Tibial artery (tissue), 4 donors: ENCODE measurements around the gene CEACAM20.
"Not testable (repeated sequence)": the region's sequence is repeated elsewhere in the genome, so short reads cannot be mapped to it uniquely, and the experiment has no call there.

Experiments
- DNase-seq, 2 donors: peaks; one replicate each; pipeline ENCODE4 v3.0.0-alpha.2; 2019
- H3K27ac ChIP-seq, 2 donors: fragments of 200-600 bp; sonication (generic) in 1 of 2; 1 replicate in 1 of 2; 2 replicates in 1 of 2; pipeline ENCODE4 v1.5.1; 2018 to 2019; ENCODE audit warnings: mild to moderate bottlenecking in 1 of 2
- H3K27me3 ChIP-seq, 2 donors: fragments of 200-600 bp; sonication (generic) in 1 of 2; one replicate each; pipeline versions ENCODE4 v1.5.1 to v1.6.0; 2016 to 2019
- H3K36me3 ChIP-seq, 3 donors: fragments of 200-600 bp; sonication (generic) in 2 of 3; one replicate each; pipeline ENCODE4 v1.5.1; 2016 to 2019; ENCODE audit warnings: mild to moderate bottlenecking in 2 of 3
- H3K4me1 ChIP-seq, 4 donors: fragments of 200-600 bp; sonication (generic) in 2 of 4; 1 replicate in 3 of 4; 2 replicates in 1 of 4; pipeline ENCODE4 v1.5.1; 2016 to 2019
- H3K4me3 ChIP-seq, 2 donors: fragments of 200-600 bp; sonication (generic) in 1 of 2; 1 replicate in 1 of 2; 2 replicates in 1 of 2; pipeline ENCODE4 v1.5.1; 2018 to 2019; ENCODE audit warnings: mild to moderate bottlenecking in 2 of 2
- H3K9me3 ChIP-seq, 3 donors: fragments of 200-600 bp; sonication (generic) in 1 of 3; one replicate each; pipeline ENCODE4 v1.5.1; 2016 to 2019
- CTCF ChIP-seq, 2 experiments: fragments of 200-600 bp in 1 of 2; fragments of 450-650 bp in 1 of 2; IDR thresholded peaks; one replicate each; pipeline ENCODE4 v1.5.1; 2017 to 2019; ENCODE audit warnings: antibody characterized with exemption in 2 of 2, mild to moderate bottlenecking in 1 of 2, moderate library complexity in 1 of 2
- intact Hi-C: fragments of 100-400 bp; cut with DNase I; formaldehyde crosslinking; loops from one replicate; pipeline ENCODE4 v1.15.0; 2023; ENCODE audit warnings: low total_unique reads

Gene CEACAM20

DNA sequence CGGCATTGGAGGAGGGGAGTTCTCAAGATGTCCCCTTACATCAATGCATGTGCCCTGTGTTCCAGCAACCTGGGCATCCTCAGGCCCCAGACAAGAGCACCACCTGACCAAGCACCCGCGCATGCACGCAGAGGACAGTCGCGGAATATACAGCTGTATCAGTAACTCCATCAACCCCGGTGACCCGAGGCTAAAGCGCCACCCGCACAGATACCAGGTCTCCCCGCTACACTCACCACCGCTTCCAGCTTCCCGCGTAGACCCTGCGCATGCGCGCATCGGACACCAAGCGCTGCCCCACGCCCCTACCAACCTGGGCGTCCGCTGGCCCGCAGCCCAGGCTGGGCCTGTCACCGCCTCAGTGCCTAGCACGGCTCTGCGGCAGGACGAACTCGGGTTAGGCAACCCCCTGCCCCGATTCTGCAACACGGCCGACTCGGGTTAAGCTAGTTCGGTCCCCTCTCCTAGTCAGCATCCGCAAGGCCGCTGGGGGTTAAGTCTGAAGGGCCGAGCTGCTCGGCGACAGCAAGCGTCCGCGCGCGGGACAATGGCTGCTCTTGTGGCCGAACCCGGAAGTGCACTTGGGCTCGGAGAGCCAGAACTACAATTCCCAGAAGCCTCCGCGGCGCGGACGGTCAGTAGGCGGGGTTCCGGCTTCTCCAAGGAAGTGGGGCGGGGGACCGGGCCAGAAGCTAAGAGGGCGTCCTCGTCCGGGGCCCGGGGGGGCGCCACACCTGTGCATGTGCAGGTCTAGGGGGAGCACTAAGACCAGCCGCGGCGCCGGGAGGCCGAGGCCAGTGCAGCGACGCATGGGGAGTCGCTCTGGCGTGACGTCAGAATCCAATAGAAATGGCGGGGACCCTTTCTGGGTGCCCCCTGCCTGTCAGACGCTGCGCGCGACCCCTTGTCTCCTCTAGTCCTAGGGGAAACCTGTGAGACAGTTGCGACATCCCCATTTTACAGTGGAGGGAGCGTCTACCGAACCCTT is 29.2 kb downstream of the CEACAM20 start, which contains the start of gene ZNF180:
Gene ZNF180, minus strand, starts transcription at position 561 of the 988 bp plus-strand sequence. CDS start 3,188 bp downstream, outside the sequence.
- TF ChIP-seq CTCF (IDR thresholded peaks at IDR 0.05), result peak; percentile 58 to 87
- no peaks in the 10 kb centered on the region for H3K27me3 ChIP-seq
- peaks cover 0 to 36% (median 28%) of the 10 kb centered on the region in 3 donors for H3K9me3 ChIP-seq
- peaks cover 0 to 18% (median 14%) of the 10 kb centered on the region in 4 donors for H3K4me1 ChIP-seq
- peak within 1 kb of the TSS; percentile 63 to 82 for H3K4me3 ChIP-seq
- intact Hi-C loops, result no loop called here
- peaks cover 23 to 38% (median 33%) of the 10 kb centered on the region in 3 donors for H3K36me3 ChIP-seq
- peak; percentile 92 to 95 for DNase-seq
- peak within 1 kb of the TSS; percentile 77 to 81 for H3K27ac ChIP-seq

DNA sequence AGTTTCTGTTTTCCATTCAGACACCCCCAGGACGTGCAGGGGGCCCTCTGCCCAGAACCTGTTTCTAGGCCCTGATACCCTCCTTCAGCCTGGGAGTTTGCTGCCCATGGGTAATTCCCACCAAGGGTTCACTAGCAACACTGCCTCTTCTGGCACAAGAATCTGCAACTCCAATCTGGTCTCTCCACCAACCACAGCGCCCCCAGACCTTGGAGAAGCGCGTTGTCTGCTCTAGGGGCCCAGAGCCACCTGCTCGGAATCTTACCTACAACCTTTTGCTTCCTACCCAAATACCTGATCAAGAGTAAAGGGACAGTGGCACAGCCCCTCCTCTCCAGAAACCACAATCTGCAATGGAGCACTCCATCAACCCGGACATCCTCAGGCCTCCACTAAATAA is 29.9 kb downstream of the CEACAM20 start:
- Histone ChIP-seq H3K27ac (peak overlapping the region; percentile 77 to 81), H3K9me3 (peaks cover 0 to 43% (median 35%) of the 10 kb centered on the region in 3 donors)

GRCh38 chr19:44498988-44499387 is 30.5 kb downstream of the CEACAM20 start:
- peaks cover 0 to 49% (median 41%) of the 10 kb centered on the region in 3 donors for H3K9me3 ChIP-seq
- H3K27ac ChIP-seq, result no peak overlapping the region
- H3K4me1 ChIP-seq, result peaks cover 0 to 18% (median 14%) of the 10 kb centered on the region in 4 donors
- no peaks in the 10 kb centered on the region for H3K27me3 ChIP-seq
- no peak for TF ChIP-seq CTCF (IDR thresholded peaks at IDR 0.05)
- intact Hi-C loops, result no loop called here
- DNase-seq, result no peak
- H3K4me3 ChIP-seq, result peak overlapping the region in 1 of 2 donors; percentile 82
- H3K36me3 ChIP-seq, result peaks cover 35 to 51% (median 46%) of the 10 kb centered on the region in 3 donors

More for the DNA sequence above, 29.9 kb downstream of the CEACAM20 start:
- Histone ChIP-seq H3K36me3 (peaks cover 30 to 45% (median 40%) of the 10 kb centered on the region in 3 donors), H3K4me1 (peaks cover 0 to 18% (median 14%) of the 10 kb centered on the region in 4 donors), H3K27me3 (no peaks in the 10 kb centered on the region), H3K4me3 (peak overlapping the region; percentile 63 to 82)
- TF ChIP-seq CTCF (IDR thresholded peaks at IDR 0.05), result no peak
- intact Hi-C loops, result no loop called here
- no peak for DNase-seq

DNA sequence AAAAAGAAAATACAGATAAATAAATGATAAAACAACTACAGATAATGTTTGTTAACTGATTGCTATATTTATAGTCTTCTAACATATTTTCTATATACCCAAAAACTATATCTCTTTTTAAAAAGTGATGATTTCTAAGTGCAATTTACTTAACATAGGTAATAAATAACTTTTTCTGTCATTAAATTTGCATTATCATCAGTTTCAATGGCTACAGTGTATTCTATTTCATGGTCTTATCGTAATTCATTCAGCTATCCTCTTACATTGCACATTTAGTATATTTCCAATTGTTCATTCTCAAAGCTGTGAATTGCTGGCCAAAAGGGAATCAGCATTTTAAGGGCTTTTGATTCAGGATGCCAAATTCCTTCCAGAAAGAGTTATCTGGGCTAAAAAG is 32.8 kb downstream of the CEACAM20 start:
- intact Hi-C loops, result no loop called here
- no peak overlapping the region for H3K27ac ChIP-seq
- H3K4me1 ChIP-seq, result peaks cover 0 to 18% (median 14%) of the 10 kb centered on the region in 4 donors
- peaks cover 5 to 72% (median 62%) of the 10 kb centered on the region in 3 donors for H3K9me3 ChIP-seq
- H3K27me3 ChIP-seq, result no peaks in the 10 kb centered on the region
- no peak for TF ChIP-seq CTCF (IDR thresholded peaks at IDR 0.05)
- no peak overlapping the region for H3K4me3 ChIP-seq
- no peak for DNase-seq
- H3K36me3 ChIP-seq, result peaks cover 58 to 74% (median 69%) of the 10 kb centered on the region in 3 donors

DNA sequence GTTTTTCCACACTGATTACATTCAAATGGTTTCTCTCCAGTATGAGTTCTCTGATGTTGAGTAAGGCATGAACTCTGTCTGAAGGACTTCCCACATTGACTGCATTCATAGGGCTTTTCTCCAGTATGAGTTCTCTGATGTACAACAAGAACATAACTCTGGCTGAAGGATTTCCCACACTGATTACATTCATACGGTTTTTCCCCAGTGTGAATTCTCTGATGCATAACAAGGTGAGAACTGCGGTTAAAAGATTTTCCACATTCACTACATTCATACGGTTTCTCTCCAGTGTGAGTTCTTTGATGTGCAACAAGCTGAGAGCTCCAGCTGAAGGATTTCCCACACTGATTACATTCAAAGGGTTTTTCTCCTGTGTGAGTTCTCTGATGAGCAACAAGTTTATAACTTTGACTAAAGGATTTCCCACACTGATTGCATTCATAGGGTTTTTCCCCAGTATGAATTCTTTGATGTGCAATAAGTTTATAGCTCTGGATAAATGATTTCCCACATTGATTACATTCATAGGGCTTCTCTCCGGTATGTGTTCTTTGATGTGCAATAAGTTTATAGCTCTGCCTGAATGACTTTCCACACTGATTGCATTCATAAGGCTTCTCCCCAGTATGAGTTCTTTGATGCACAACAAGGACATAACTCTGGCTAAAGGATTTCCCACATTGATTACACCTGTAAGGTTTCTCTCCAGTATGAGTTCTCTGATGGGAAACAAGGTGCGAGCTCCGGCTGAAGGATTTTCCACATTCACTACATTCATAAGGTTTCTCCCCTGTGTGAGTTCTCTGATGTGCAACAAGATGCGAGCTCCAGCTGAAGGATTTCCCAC is 52.7 kb downstream of the CEACAM20 start:
- TF ChIP-seq CTCF (IDR thresholded peaks at IDR 0.05), result no peak
- Histone ChIP-seq H3K27me3 (no peaks in the 10 kb centered on the region), H3K4me3 (no peak overlapping the region), H3K36me3 (peaks cover 74 to 97% (median 87%) of the 10 kb centered on the region in 3 donors), H3K27ac (no peak overlapping the region), H3K9me3 (peaks cover 64 to 100% (median 98%) of the 10 kb centered on the region in 3 donors), H3K4me1 (no peaks in the 10 kb centered on the region)
- intact Hi-C loops, result no loop called here
- no peak for DNase-seq

DNA sequence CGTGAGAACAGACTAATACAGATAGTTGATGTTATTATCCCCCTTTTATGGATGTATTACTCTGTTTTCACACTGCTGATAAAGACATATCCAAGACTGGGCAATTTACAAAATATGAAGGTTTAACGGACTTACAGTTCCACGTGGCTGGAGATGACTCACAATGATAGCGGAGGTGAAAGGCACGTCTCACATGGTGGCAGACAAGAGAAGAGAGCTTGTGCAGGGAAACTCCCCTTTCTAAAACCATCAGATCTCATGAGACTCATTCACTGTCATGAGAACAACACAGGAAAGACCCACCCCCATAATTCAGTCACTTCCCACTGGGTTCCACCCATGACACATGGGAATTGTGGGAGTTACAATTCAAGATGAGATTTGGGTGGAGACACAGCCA is 60.7 kb downstream of the CEACAM20 start:
- Histone ChIP-seq H3K36me3 (peaks cover 2 to 17% (median 7%) of the 10 kb centered on the region in 3 donors), H3K9me3 (peaks cover 9 to 92% (median 77%) of the 10 kb centered on the region in 3 donors)
- intact Hi-C loops, result not testable (repeated sequence)

GRCh38 chr19:44462600-44463286 is 66.7 kb downstream of the CEACAM20 start:
- intact Hi-C loops, H3K27me3 ChIP-seq, DNase-seq, H3K27ac ChIP-seq, H3K4me3 ChIP-seq, H3K36me3 ChIP-seq, H3K4me1 ChIP-seq: not testable (repeated sequence)
- H3K9me3 ChIP-seq, result peaks cover 0 to 63% (median 58%) of the 10 kb centered on the region in 3 donors

More for the DNA sequence above, 60.7 kb downstream of the CEACAM20 start:
- not testable (repeated sequence) for H3K4me1 ChIP-seq, H3K27me3 ChIP-seq, H3K4me3 ChIP-seq, DNase-seq, H3K27ac ChIP-seq
